HG03045 (cell line): ENCODE measurements around the gene BLVRA.
A peak's percentile ranks its signal among the peaks of the same experiment; 100 is the strongest.

Source experiments
- ATAC-seq: cut with Tn5 transposase; IDR thresholded peaks from one replicate; pipeline ENCODE4 v1.9.1; 2021; ENCODE audit warnings: mild to moderate bottlenecking, moderate library complexity; ENCODE audit not compliant: unreplicated experiment

BLVRA gene

DNA sequence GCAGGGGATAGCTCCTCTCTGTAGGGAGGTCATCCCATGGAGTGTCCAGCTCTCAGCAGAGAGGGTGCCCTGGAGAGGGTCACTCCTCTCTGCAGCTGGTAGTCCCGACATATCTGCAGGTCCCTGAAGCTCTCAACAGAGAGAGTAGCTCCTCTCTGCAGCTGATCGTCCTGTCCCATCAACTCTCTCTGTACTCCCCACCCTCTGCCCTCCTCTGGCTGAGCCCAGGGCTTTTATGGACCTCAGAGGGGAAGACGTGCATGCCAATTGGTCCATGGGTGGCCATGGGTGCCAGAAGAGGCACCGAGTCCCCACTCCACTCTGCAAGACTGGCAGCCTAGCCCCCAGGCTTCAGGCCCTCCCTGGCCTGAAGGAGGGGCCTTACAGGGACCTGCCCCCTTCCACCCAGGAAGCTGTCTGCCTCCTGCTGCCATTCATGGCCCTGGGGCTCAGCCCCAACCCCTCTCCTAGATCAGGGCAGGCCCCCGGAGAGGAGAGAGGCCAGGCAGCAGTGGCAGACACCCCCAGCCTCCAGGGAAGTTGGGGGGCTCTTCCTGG is 9.0 kb upstream of the BLVRA start:
- ATAC-seq = no peak

DNA sequence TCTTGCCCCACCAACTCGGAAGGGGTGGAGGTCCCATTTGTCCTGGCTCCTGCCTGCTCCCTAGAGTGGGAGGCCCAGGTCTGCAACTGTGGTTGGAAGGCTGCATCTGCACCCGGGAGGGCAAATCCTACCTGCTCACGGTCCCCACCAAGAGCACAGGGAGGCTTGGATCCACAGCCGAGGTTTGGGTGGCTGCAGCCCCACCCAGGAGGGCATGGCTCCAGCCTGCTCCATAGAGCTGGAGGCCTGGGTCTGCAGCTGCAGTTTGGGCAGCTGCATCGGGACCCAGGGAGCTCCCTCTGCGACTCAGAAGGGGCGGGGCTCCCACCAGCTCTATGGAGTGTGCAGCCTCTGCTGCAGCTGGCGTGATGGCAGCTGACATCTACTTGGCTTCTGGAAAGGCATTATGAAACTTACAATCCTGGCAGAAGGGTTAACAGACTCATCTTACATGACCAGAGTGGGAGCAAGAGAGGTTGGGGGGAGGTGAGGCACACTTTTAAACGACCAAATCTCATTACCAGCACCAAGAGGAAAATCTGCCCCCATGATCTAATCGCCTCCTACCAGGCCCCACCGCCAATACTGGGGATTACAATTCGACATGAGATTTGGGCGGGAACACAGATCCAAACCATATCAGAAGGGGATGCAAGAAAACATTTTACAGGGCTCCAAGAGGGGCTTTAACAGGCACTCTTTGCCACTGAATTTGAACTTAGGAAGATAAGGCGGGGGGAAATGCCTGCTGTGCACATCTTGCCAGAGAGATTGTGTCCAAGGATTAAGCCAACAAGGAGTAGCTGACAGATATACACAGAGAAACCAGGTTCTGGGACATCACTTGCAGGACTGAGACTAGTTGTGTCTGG is 8.2 kb upstream of the BLVRA start:
- ATAC-seq = no peak

DNA sequence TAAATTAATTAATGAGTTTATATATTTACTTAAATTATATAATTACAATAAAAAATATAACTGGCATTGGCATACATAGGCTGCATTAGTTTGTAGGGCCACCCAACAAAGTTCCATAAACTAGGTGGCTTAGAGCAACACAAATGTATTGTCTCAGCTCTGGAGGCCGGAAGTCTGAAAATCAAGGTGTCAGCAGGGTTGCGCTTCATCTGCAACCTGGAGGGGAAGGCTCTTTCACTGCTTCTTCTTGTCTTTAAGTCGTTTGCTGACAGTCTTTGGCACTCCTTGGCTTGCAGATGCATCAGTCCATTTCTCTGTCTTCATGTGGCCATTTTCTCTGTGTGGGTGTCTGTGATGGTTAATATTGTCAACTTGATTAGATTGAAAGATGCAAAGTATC is 6.1 kb upstream of the BLVRA start:
- no peak for ATAC-seq

DNA sequence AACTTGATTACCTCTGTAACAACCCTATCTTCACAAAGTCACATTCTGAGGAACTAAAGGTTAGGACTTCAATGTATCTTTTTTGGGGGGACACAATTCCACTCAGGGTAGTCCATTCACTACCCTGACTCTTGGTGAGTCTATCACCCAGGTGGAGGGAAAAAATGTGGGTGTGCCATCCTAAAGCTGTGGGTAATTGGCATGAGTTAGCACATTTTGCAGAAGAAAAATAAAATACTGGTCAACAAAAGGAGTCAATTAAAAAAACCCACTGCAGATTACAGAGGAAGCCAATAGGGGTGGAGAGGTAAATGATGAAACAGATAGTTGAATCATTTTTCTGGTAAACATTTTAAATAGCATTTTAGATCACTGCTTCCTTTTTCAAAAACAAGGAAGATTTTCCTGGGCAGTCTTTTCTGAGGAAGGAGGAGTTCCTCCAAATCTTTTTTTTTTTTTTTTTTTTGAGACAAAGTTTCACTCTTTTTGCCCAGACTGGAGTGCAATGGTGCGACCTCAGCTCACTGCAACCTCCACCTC is 5.1 kb upstream of the BLVRA start:
- ATAC-seq = no peak

DNA sequence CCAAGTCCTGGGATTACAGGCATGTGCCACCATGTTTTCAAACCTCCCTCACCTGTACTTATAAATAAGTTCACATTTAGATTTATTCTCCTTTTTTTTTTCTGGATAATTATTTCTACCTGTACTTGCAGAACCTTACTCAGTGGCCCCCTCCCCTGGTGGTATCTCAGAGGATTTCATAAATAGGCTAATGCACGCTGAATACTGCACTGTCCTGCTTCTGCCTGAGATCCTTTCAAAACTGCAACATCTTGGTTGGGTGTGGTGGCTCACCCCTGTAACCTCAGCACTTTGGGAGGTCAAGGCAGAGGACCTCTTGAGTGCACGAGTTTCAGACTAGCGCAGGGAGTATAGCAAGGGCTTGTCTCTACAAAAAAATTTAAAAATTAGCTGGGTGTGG is 4.6 kb upstream of the BLVRA start:
- no peak for ATAC-seq

DNA sequence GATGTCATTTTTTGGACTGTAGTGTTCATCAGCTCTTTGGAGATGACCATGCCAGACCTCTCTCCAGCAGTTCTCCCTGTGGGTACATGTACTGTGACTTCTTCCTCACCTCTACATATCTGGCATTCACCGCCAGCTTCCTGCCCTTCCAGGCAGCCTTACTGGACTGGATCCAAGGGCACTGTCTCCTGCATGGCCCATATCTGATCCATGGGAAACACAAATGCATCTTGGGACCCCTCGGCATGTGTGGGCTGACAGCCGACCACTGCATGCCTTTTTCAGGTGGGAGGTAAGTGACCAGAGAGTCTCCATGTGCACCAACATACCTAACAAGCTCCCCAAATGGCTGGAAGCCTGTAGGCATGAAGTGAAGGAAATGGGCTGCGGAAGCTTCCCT is 3.9 kb upstream of the BLVRA start:
- no peak for ATAC-seq

DNA sequence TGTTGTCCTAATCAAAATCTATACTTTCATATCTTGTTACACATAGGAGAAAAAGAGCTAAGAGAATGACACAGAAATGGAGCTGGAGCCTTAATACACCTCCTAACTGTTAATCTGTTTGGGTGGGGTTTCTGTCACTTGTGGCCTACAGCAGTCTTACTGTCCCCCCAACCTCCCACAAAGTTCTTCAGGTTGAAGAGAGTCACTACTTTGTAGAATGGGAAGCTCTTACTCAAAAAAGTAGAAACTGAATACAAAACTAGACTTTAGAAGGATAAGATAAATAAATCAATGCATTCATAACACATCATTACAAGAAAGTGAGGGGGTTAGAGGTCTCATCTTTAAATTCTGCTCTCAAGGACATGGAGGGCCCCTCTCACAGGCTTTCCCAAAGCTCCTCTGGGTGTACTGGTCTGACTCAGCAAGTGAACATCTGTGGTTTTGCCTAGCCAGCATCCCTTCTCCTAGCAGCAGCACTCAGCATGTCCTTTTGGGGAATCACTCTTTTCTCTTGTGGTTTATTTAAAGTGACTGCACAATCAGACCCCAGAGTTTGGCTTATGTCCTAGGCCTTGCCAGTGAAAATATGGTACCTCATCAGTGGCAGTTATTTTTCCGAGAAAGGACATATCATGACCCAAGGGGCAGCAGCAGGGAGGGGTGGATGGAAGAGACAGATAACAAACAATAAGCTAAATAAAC is 2.0 kb upstream of the BLVRA start:
- no peak for ATAC-seq

DNA sequence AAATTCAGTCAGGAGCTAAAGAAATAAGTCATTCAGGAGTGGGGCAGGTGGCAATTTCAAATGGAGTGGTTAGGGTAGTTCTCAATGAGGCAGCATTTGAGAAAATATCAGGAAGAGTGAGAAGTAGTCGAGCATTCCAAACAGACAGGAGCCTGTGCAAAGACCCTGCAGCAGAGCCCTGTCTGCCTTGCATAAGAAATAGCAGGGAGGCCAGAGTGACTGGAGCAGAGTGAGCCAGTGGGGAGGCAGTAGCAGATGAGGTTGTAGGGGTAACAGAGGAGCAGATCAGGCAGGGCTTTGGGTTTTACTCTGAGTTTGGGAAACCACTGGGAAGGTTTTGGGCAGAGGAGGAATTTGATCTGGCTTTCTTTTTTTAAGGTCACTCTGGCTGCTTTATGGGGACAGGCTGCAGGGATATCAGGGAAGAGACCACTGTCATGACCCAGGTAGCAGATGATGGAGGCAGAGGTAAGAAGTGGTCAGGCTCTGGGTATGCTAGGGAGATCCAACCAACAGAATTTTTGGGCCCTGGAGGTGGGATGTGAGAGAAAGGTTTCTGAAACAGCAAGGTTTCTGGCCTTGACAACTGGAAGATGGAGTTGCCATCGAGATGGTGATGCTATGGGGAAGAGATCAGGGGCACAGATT is 1.3 kb upstream of the BLVRA start:
- ATAC-seq = no peak

DNA sequence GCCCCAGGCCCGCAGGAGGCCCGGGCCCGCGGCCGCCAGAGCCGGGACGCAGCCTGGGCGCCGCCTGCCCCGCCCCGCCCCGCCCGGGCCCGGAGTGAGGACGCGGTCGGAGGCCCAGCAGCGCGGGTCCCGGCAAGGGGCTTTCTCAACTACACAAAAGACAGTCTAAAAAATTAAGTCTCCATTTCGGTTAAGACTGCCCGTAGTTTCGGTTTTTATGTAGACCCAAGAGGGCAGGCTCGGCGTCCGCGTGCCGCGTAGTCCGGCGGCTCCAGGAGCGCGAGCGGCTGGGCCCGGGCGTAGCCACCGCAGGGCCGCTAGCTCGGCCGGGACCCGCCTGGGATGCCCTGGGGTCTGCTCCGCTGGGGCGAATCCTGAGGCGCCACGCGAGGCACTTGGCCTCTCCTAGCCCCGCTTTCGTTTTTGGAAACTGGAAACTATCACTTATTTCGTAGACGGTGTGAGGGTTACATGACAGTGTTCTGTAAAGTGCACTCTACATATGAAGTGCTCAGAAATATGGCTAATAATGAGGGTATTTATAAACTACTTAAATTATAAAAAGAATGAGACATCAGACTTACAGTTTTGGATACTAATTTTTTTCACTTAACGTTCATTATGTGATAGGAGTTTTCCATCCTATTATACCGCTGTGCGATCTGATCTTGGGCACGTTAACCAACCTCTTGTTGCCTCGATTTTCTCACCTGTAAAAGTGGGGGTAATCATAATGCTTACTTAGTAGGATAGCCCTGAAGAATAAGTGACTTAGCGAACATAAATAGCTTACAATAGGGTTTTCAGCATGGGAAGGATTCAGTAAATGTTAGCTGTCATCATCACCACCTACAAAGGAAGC is 573 bp downstream of the BLVRA start:
- peak; percentile 51 for ATAC-seq

DNA sequence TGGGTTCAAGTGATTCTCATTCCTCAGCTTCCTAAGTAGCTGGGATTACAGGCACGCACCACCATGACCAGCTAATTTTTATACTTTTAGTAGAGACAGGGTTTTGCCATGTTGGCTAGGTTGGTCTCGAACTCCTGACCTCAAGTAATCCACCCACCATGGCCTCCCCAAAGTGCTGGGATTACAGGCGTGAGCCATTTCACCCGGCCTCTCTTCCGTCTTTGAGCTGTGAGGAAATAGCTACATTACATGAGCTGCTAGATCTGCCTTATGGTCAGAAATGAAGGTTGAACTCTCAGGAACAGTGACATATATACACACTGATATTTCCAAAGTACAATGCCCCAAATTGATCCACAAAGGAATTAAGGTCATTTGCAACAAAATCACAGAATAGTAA is 2.4 kb downstream of the BLVRA start:
- ATAC-seq = no peak

DNA sequence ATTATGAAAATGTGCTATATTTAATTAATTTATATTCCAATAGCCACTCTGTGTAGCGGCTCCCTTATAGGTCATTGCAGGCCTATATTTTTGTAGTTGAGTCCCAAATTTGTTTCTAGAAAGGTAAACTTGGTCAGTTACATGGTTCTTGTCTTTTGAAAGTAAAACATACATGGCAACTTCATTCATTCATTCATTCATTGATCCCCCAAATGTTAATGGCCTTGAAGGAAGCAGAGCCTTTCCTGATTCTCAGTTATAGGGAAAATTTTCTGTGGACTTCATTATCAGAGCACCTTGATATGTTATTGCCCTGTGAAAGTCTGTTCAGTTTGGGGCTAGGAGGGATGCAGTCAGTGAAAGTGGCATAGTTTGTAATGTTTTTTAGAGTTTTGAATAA is 2.9 kb downstream of the BLVRA start:
- no peak for ATAC-seq

DNA sequence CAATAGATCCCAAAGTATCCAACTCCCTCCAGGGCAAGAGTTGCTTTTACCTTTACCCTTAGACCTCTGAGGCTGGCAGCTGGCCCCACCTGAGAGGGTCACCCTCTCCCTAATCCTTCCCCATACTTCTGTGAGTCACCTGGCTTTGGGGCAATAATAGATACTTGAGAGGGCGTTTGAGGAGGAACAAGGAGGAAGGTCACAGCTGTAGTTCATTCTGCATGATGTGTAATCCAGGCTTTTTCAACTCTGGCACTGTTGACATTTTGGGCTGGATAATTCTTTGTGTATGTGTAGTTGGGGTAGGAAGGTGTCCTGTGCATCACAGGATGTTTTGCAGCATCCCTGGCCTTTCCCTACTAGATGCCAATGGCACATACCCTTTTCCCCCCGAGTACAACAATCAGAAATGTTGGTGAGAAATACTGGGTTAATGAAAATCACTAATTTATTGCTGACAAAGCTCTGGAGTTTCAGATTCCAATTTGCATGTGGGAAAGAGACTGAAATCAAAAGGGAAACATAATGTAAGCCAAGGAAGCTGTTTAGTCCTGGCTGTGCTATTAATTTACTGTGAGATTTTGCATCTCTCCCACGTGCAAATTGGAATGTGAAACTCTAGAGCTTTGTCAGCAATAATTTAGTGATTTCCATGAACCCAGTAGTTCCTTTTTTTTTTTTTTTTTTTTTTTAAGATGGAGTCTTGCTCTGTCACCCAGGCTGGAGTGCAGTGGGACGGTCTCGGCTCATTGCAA is 3.6 kb downstream of the BLVRA start:
- no peak for ATAC-seq

DNA sequence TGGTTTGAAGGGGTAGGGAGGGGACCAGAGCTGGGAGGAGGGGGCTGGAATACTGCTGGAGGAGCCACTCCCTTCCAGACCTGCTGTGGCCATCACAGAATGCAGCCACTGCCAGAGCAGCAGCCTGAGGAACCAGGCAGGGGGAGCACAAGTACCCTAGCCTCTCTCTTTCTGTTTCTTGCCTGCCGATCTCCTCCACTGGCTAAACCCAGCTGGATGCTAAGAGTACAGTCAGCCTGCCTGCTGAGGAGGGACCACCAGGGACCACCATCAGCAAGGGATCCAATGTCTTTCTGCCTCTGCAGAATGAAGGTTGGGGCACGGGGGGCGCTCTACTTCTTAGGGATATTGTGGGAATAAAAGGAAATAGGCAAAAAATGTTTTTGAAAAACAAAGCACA is 4.7 kb downstream of the BLVRA start:
- no peak for ATAC-seq

DNA sequence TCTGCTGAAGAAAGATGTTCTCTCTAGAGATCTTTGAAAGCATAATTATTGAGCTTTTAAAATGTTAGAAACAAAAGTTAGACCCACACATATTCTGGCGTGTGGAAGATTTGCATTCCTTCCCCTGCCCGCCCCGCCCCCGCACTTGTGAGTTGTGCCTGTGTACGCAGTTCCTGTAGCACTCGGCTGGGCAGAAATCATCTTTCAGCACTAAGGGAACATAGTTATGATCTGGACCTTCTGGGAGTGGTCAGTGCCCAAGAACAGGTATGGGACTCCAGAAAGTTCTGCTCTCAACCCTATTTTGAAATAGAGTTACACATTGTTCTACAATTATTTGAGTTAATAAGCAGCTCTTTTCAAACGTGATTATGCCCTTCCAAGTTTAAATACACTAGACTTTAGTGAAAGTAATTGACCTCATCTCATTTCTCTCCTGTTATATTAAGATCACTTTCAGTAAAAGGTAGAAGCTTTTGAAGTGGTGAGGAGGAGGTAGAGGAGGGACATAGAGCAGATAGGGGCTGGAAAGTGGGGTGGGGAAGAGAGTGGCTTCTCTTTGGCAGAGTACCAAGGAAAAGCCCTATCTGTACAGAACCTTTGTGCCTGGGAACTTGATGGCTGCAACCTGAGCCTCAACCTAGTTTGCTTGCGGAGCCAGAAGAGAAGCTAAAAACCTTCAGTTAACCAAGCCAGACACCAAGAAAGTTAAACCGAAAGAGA is 5.7 kb downstream of the BLVRA start:
- no peak for ATAC-seq

DNA sequence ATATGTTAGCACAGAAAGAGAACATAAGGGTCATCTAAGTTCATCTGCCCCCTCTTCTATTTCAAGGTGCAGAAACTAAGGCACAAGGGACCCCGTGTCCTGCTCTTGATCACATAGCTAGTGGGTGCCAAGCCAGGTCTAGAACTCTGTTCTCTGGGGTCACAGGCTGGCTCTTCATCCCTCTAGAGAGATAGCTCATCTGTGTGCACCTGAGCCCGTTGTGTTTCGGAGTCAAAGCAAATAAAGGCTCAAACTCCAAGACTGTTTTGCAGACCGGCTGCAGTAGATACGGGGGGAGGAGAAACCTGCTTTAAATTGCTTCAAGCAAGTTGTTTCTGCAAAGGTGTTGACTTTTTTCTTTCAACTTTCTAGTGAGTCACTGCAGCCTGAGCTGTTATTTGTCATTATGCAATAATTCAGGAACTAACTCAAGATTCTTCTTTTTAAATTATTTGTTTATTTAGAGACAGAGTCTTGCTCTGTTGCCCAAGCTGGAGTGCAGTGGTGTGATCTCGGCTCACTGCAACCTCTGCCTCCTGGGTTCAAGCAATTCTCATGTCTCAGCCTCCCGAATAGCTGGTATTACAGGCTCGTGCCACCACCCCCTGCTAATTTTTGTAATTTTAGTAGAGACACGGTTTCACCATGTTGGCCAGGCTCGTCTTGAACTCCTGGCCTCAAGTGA is 6.5 kb downstream of the BLVRA start:
- no peak for ATAC-seq

DNA sequence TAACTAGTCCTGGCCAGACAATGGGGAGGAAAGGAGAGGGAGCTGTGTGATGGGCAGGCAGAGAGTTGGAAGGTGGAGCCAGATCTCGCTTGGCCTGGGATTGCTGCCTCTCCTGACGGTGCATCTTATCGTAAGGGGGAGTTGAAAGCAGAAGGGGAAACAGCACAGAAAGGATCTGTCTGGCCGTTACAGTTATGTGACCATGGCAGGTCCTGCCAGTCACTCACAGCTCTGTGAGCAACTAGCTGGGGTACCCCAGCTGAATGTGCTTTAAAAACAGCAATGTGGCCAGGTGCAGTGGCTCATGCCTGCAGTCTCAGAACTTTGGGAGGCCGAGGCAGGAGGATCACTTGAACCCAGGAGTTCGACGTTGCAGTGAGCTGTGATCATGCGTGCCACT is 8.1 kb downstream of the BLVRA start:
- ATAC-seq = no peak

DNA sequence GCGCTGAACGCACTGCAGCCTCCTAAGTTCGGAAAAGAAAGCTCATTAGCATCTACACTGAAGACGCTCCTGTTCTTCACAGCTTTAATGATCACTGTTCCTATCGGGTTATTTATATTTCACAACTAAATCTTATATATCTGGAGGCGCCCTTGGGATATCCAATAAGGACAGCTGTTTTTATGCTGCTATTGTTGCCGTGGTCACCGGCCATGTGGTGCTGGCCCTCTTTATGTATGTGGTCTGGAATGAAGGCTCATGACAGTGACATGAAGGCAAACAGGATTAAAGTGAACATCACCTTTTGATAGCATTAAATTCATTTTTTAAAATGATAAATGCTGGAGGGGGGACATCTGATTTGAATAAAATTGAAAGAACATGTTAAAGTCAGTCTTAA is 8.8 kb downstream of the BLVRA start:
- no peak for ATAC-seq

DNA sequence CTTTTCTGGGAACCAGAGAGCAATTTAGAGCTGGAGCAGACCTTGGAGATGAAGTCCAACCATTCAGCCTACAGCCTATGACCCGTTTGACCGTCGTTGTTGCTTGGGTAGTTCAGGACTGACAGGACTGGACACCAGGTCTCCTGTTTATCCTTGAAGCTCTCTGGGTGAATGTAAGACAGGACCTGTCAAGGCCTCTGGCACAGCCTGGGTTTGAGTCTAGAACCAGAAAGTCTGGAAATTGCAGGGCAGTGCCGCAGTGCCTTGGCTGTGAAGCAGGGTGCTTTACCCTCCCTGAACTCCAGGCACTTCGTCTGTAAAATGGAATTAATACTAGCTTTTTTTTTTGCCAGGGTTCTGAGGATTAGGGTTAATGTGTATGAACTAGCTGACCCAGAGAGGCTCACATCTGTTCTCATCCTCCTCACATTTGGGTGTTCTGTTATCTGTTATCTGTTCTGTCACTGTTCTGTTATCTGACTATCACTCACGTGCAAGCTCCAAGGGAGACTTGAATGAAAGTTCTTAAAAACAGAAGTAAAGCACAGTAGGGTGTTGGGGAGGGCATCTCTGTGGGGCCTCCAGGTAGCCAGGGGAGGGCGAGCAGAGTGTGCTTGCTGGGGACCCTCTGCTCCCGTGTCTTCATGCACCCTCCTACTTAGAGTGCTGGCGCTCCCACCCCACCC is 9.9 kb downstream of the BLVRA start:
- no peak for ATAC-seq
